DOHH2 (cell line): ENCODE results near the gene CWC25.

Experiments
- H3F3A ChIP-seq: fragments of 200-600 bp; sonication (generic), shearing (Covaris generic); 2 replicates; pipeline ENCODE4 v1.6.0; 2016; ENCODE audit warnings: antibody characterized with exemption, mild to moderate bottlenecking; ENCODE audit not compliant: control insufficient read depth, insufficient read depth
- H3K27ac ChIP-seq: fragments of 200-600 bp; sonication (generic); 2 replicates; pipeline ENCODE4 v1.5.1; 2014; ENCODE audit warnings: low read depth, mild to moderate bottlenecking, low read length, moderate library complexity
- H3K27me3 ChIP-seq: fragments of 200-600 bp; sonication (generic); 2 replicates; pipeline ENCODE4 v1.6.1; 2014; ENCODE audit warnings: mild to moderate bottlenecking, low read length, mixed read lengths; ENCODE audit not compliant: control insufficient read depth
- H3K36me3 ChIP-seq: fragments of 200-600 bp; sonication (generic); 2 replicates; pipeline ENCODE4 v1.6.1; 2014; ENCODE audit warnings: mild to moderate bottlenecking, low read length, moderate library complexity, mixed read lengths; ENCODE audit not compliant: control insufficient read depth
- H3K4me1 ChIP-seq: fragments of 200-600 bp; sonication (generic); 2 replicates; pipeline ENCODE4 v1.6.1; 2014; ENCODE audit warnings: mild to moderate bottlenecking, low read length, mixed read lengths; ENCODE audit not compliant: control insufficient read depth
- H3K4me2 ChIP-seq: fragments of 200-600 bp; sonication (generic); 2 replicates; pipeline ENCODE4 v1.6.0; 2014; ENCODE audit warnings: mild to moderate bottlenecking, low read length, moderate library complexity
- H3K4me3 ChIP-seq: fragments of 200-600 bp; sonication (generic); 2 replicates; pipeline ENCODE4 v1.5.1; 2014; ENCODE audit warnings: mild to moderate bottlenecking, low read length, mixed read lengths
- H3K79me2 ChIP-seq: fragments of 200-600 bp; sonication (generic); 2 replicates; pipeline ENCODE4 v1.6.1; 2014; ENCODE audit warnings: mild to moderate bottlenecking, low read length, mixed read lengths; ENCODE audit not compliant: control insufficient read depth
- H3K9me2 ChIP-seq: fragments of 200-600 bp; sonication (generic); replicated peaks from 2 replicates; pipeline ENCODE4 v1.6.1; 2014; ENCODE audit warnings: mild to moderate bottlenecking, low read length, mixed read lengths; ENCODE audit not compliant: control insufficient read depth
- H3K9me3 ChIP-seq: fragments of 200-600 bp; sonication (generic); 2 replicates; pipeline ENCODE4 v1.6.1; 2014; ENCODE audit warnings: antibody characterized with exemption, low read length, mixed read lengths; ENCODE audit not compliant: control insufficient read depth, insufficient read depth
- H4K20me1 ChIP-seq: fragments of 200-600 bp; sonication (generic); 2 replicates; pipeline ENCODE4 v1.6.0; 2014; ENCODE audit warnings: low read depth, mild to moderate bottlenecking, antibody characterized with exemption, low read length, moderate library complexity; ENCODE audit not compliant: control insufficient read depth, insufficient read depth
- EZH2phosphoT487 ChIP-seq: fragments of 200-600 bp; sonication (generic); IDR thresholded peaks from 2 replicates; pipeline ENCODE4 v1.6.1; 2017; ENCODE audit warnings: borderline replicate concordance, mild to moderate bottlenecking, antibody characterized with exemption, low read length, moderate library complexity, mixed read lengths
- TF ChIP-seq, protein P1 (sequence below): fragments of 200-600 bp; sonication (generic); IDR thresholded peaks from one replicate; pipeline ENCODE4 v1.5.1; 2014; ENCODE audit warnings: antibody characterized with exemption, mild to moderate bottlenecking, low read depth, low read length; ENCODE audit not compliant: poor library complexity, severe bottlenecking

Gene CWC25

DNA sequence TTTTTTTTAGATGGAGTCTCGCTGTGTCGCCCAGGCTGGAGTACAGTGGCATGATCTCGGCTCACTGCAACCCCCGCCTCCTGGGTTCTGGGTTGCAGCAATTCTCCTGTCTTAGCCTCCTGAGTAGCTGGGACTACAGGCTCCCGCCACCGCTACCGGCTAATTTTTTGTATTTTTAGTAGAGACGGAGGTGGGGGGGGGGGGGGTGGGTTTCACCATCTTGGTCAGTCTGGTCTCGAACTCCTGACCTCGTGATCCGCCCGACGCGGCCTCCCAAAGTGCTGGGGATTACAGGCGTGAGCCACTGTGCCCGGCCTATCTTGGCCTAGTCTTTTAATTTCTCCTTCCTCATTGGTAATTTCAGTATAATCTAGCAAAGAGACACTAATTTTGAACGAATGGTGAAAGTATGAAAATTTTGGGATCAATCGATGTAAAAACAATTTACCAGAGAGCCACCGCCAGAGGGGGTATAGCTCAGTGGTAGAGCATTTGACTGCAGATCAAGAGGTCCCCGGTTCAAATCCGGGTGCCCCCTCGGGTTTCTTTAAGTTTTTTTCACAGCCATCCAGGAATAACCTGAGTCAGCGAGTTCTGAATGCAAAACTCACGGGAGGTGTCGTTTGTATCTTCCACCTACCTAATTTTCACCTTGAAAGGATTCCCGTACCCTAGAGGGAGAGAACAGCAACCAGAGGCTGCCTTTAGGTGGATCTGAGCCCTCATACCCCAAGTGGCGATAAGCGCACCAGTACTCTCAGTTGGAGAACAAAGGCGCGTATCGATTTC is 42.3 kb upstream of the CWC25 start:
- Histone ChIP-seq H3K4me1 (peaks cover 40% of the 10 kb centered on the region), H3K9me2 (no peaks in the 10 kb centered on the region), H3K4me3 (peak overlapping the region; percentile 95), H3K4me2 (peak overlapping the region; percentile 86), H3K36me3 (peaks cover 18% of the 10 kb centered on the region), H3K27ac (peak overlapping the region; percentile 89), H4K20me1 (peaks cover 6% of the 10 kb centered on the region), H3K9me3 (no peaks in the 10 kb centered on the region), H3K27me3 (no peaks in the 10 kb centered on the region), H3F3A (peaks cover 26% of the 10 kb centered on the region), H3K79me2 (peaks cover 24% of the 10 kb centered on the region)
- no peak for TF ChIP-seq EZH2phosphoT487
- TF ChIP-seq, protein P1, sequence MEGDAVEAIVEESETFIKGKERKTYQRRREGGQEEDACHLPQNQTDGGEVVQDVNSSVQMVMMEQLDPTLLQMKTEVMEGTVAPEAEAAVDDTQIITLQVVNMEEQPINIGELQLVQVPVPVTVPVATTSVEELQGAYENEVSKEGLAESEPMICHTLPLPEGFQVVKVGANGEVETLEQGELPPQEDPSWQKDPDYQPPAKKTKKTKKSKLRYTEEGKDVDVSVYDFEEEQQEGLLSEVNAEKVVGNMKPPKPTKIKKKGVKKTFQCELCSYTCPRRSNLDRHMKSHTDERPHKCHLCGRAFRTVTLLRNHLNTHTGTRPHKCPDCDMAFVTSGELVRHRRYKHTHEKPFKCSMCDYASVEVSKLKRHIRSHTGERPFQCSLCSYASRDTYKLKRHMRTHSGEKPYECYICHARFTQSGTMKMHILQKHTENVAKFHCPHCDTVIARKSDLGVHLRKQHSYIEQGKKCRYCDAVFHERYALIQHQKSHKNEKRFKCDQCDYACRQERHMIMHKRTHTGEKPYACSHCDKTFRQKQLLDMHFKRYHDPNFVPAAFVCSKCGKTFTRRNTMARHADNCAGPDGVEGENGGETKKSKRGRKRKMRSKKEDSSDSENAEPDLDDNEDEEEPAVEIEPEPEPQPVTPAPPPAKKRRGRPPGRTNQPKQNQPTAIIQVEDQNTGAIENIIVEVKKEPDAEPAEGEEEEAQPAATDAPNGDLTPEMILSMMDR: no peak

DNA sequence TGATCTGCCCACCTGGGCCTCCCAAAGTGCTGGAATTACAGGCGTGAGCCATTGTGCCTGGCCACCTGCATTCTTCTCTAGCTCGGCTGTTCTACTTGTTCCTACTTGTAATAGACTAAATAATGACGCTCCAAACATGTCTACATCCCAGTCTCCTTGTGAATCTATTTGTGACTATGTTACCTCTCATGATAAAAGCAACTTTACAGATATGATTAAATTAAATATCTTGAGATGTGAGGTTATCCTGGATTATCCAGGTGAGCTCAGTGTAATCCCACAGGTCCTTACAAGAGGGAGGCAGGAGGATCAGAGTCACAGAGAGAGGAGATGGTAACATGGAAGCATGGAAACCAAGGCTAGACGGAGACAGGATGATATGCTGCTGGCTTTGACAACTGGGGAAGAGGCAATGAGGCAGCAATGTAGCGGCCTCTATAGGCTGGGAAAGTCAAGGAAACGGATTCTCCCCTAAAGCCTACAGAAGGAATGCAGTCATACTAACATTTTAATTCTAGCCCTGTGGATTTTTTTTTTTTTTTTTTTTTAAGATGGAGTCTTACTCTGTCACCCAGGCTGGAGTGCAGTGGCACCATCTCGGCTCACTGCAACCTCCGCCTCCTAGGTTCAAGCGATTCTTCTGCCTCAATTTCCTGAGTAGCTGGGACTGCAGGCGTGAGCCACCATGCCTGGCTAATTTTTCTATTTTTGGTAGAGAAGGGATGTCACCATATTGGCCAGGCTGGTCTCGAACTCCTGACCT is 39.7 kb upstream of the CWC25 start:
- no peaks in the 10 kb centered on the region for H3K27me3 ChIP-seq
- no peak overlapping the region for H3K4me3 ChIP-seq
- no peaks in the 10 kb centered on the region for H3K9me3 ChIP-seq
- TF ChIP-seq, protein P1: no peak
- no peak for TF ChIP-seq EZH2phosphoT487
- H3K79me2 ChIP-seq: no peaks in the 10 kb centered on the region
- no peak overlapping the region for H3K4me2 ChIP-seq
- H3K9me2 ChIP-seq: no peaks in the 10 kb centered on the region
- no peaks in the 10 kb centered on the region for H4K20me1 ChIP-seq
- peaks cover 27% of the 10 kb centered on the region for H3K4me1 ChIP-seq
- peaks cover 22% of the 10 kb centered on the region for H3F3A ChIP-seq
- no peak overlapping the region for H3K27ac ChIP-seq
- 0 out of 2 replicates have a peak, but pooled peaks cover 3% of the 10 kb centered on the region for H3K36me3 ChIP-seq

DNA sequence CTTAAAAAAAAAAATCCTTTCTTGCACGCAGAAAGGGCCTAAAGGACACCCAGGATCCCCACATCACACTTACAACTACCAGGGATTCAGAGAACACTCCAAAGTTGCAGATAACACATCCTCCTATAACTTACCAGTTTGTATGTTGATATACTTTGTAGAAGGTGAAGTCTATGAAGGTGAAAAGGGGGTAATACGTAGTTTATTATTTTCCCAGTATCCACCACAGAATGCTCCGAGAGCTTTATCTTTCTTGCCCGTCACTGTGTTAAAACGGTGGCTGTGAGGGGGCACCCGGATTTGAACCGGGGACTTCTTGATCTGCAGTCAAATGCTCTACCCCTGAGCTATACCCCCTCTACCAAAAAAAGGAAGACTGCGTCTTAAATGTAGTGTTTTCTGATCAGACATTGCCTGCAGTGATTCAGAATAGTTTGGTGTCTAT is 36.3 kb upstream of the CWC25 start:
- no peak overlapping the region for H3K4me2 ChIP-seq
- H3F3A ChIP-seq: peaks cover 4% of the 10 kb centered on the region; the same call in 1 of the 2 replicates
- no peak for TF ChIP-seq EZH2phosphoT487
- TF ChIP-seq, protein P1: no peak
- H3K9me3 ChIP-seq: no peaks in the 10 kb centered on the region
- H3K79me2 ChIP-seq: no peaks in the 10 kb centered on the region
- no peaks in the 10 kb centered on the region for H3K36me3 ChIP-seq
- H3K9me2 ChIP-seq: no peaks in the 10 kb centered on the region
- H4K20me1 ChIP-seq: no peaks in the 10 kb centered on the region
- H3K4me1 ChIP-seq: peaks cover 12% of the 10 kb centered on the region
- no peak overlapping the region for H3K27ac ChIP-seq
- H3K4me3 ChIP-seq: no peak overlapping the region
- H3K27me3 ChIP-seq: no peaks in the 10 kb centered on the region
